ENCODE results near the gene MBTPS1.
"Not testable (repeated sequence)": the region's sequence is repeated elsewhere in the genome, so short reads cannot be mapped to it uniquely, and the experiment has no call there.

The MBTPS1 gene

GRCh38 chr16:84137769-84138357 lies 21.1 kb upstream of the MBTPS1 start:
- in situ Hi-C loops (cut with MboI; ENCODE audit: low sequenced_read_pairs): no loop called here

GRCh38 chr16:84137287-84137686 lies 20.5 kb upstream of the MBTPS1 start:
- in situ Hi-C loops (cut with MboI; ENCODE audit: low sequenced_read_pairs): no loop called here

DNA sequence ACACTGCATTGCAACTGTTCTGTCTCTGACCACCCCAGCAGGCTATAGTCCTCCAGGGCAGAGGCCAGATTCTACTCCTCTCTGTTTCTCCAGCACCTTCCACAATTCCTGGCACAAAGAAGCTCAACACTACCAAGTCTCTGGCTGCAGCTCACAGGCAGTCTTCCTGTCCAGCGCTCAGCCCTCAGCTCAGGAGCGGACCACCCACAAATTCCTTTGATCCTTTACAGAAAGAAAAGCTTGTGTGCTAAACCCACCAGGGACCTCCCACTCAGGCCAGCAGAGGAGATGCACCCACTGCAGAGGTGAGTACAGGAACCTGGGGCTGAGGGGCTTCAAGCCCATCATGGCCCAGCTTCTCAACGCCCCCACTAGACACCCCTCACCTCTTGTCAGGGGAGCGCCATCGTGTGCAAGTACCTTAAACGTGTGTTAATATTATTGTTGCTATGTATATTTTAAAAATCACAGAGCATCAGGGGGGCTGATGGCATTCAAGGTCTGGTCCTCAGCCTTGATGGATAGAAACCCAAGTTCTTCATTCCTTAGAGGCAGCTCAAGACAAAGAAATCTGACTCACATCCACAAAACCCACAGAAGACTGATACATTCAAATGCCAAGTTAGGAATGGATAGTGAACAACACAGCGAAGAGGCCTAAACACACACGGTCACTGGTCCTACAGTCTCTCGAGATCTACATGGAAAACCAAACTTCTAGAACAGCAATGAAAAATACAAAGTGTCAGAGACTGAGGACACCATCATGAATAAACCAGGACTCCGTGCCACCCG lies 19.8 kb upstream of the MBTPS1 start:
- in situ Hi-C loops (cut with MboI; ENCODE audit: low sequenced_read_pairs): no loop called here

GRCh38 chr16:84132527-84133285 lies 16.0 kb upstream of the MBTPS1 start:
- in situ Hi-C loops (cut with MboI; ENCODE audit: low sequenced_read_pairs): no loop called here

DNA sequence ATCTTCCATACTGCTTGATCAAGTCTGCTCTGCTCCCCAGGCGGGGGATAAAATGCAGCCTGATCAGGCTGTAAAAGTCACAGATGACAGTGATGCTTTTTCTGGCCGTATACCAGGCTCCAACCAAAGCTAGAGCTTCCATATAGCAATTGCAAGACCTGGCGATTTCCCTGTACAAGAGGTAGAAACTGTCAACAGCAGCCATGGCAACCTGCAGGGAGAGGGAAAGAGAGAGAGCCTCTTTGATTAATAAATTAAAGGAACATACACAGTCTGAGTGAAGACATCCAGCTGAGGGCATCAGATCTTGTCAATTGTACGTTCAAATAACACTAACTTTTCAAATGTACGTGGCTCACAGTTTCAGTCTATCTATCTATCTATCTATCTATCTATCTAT lies 14.4 kb upstream of the MBTPS1 start:
- in situ Hi-C loops (cut with MboI; ENCODE audit: low sequenced_read_pairs): no loop called here

DNA sequence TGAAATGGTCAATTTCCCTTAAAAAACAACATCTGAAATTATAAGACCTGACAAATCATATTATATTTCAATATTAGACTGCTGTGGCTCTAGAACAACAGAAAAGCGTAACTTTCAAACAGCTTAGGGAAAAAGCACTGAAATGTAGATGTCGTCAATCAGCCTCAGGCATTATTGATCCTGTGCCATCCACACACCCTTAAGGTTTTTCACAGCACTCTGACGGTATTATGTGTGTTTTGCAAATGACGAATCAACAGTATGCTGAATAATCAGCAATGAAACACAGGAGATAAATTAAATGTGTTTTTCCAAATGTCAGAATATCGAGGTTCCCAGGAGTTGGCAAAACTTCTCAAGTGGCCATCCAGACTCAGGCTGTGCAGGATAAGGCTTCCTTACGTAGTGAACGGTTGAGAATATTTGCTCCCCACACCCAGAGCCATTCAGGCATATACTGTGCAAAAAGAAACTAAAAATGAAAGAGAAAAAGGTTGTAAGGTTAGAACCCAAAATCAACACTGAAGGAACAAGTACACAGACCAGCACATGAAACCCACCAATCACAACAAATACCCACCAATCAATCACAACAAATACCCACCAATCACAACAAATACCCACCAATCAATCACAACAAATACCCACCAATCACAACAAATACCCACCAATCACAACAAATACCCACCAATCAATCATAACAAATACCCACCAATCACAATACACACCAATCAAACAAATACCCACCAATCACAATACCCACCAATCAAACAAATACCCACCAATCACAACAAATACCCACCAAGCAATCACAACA lies 7.7 kb upstream of the MBTPS1 start:
- in situ Hi-C loops (cut with MboI; ENCODE audit: low sequenced_read_pairs): no loop called here

- in situ Hi-C loops (cut with MboI; ENCODE audit: low sequenced_read_pairs): no loop called here
Observed at GRCh38 chr16:84121007-84121406, 4.3 kb upstream of the MBTPS1 start.

DNA sequence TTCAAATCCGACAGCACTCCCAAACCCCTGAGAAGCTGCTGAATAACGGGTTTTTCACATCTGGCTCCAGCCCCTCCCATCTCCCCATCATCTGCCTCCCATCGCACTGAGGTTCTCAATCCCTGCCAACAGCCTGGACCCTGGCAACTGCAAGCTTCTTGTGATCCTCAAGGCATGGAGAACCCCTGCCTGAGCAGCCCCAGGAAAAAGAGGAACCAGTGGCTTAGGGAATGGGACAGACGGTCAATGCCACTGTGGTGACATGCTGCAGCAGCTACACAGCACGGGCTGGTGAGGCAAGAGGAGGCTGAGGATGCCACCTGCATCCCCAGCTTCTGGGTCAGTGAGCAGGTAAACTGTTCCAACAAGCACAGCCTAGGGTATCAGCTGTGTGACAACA lies 3.3 kb upstream of the MBTPS1 start:
- in situ Hi-C loops (cut with MboI; ENCODE audit: low sequenced_read_pairs): no loop called here

DNA sequence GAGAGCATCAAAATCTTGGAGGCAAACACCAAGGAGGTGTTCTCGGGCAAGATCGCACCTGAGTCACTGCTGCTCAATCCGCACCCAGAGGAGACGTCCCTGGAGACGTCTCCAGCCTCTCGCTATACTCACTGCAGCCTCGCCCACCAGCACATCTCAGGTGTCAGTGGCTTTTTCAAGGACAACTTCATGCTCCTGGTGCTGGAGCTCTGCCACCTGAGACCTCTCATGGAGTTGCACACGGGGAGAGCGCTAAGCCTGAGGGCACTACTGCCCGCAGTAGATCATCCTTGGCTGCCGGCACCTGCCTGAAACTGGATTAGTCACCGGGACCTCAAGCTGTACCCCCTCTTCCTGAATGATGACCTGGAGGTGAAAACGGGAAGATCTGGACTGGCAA lies 2.6 kb upstream of the MBTPS1 start:
- in situ Hi-C loops (cut with MboI; ENCODE audit: low sequenced_read_pairs): no loop called here

GRCh38 chr16:84118315-84118714 lies 1.6 kb upstream of the MBTPS1 start:
- in situ Hi-C loops (cut with MboI; ENCODE audit: low sequenced_read_pairs): not testable (repeated sequence)

DNA sequence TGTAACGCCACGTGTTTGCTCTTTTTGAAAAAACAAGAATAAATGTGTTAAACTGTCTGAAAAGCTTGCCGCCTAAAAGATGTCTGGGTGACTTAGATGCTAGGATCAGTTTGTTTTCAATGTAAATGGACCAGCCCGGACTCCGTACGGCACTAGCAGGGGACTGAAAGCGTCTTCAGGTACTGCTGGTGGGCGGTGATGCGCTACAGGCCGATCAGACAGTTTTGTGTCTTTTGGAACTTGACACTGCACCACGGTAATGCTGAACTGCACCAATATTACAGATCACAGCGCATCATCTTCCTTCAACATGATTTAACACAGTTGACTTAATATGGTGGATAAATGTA lies 727 bp upstream of the MBTPS1 start:
- in situ Hi-C loops (cut with MboI; ENCODE audit: low sequenced_read_pairs): no loop called here

DNA sequence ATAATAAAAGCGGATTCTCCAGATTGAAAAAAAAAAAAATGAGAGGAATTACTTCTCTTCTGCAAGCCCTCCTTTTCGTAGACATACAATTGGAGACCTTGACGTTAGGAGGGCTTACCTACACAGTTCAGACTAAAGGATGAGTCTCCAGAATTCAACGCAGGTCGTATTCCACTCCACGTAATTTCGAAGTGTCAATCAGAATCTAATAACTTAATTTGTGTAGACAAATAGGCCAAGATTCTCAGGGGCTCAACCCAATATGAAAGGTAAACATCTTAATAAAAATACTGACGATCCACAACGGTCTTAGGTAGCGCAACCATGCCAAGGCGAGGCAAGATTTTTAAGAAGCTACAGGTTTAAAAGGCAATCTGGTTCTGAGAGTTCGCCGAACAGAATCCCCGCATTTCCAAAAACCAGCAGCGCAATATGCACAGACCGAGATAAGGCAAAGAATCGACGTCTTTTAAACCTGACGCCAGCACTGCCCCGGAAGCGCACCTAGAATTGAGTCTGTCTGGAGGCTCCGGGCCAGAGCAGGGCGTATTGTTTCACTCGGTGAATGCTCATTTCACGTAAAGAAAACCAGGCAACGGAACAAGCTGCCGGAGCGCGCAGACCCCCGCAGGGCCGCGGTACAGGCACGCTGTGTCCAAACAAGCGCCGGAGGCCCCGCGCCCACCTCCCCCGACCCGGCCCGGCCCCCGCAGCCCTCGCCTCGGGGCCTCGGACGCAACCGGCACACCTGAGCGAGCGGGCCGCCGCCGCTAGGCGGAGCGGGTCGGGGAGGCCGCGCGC lies 623 bp downstream of the MBTPS1 start:
- in situ Hi-C loops (cut with MboI; ENCODE audit: low sequenced_read_pairs): no loop called here

GRCh38 chr16:84111949-84112348 lies 4.8 kb downstream of the MBTPS1 start:
- in situ Hi-C loops (cut with MboI; ENCODE audit: low sequenced_read_pairs): not testable (repeated sequence)

DNA sequence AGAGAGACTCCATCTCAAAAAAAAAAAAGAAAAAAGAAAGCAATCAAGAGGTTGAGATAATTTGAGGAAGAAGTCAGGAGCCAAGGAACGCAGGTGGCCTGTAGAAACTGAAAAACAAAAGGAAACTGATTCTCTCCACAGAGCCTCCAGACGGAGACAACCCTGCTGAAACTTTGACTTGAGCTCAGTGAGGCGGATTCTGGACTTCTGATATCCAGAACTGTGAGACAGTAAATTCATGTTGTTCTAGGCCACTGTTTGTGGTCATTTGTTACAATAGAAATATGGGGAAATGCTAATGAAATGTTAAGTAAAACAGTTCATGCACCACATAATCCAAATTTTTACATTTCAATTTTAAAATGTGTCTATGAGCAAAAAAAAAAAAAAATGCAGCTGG lies 5.2 kb downstream of the MBTPS1 start:
- in situ Hi-C loops (cut with MboI; ENCODE audit: low sequenced_read_pairs): no loop called here

GRCh38 chr16:84110527-84110926 lies 6.2 kb downstream of the MBTPS1 start:
- in situ Hi-C loops (cut with MboI; ENCODE audit: low sequenced_read_pairs): no loop called here

DNA sequence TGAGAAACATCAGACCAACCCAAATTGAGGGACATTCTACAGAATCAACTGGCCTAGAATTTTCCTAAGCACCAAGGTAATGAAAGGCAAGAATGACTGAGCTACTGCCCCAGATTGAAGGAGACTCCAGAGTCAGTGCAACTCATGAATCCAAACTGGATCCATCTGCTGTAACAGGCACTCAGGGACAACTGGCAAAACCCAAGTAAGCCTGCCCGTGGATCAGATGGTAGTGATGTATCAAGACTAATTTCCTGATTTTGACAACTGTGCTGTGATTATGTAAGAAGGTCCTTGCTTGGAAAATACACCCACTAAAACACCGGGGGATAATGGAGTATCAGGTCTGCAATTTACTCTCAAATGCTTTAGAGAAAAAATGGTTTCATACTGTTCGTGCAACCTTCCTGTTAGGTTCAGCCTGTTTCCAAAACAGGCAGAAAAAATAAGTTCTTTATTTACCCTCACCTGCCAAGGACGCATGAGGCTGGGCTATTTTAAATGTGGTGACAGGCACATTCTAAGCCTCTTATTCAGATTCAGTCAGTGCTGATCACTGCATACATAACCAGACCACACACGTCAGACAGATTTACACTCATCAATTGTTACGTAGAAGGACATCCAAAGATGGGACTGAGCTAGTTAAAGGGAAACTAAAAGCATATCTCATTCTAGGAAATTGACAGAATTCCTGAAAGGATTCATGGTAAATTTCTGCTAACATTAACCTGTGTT lies 7.0 kb downstream of the MBTPS1 start:
- in situ Hi-C loops (cut with MboI; ENCODE audit: low sequenced_read_pairs): no loop called here

- in situ Hi-C loops (cut with MboI; ENCODE audit: low sequenced_read_pairs): no loop called here
Observed at GRCh38 chr16:84107921-84108320, 8.8 kb downstream of the MBTPS1 start.

GRCh38 chr16:84105948-84106740 lies 10.6 kb downstream of the MBTPS1 start:
- in situ Hi-C loops (cut with MboI; ENCODE audit: low sequenced_read_pairs): no loop called here

DNA sequence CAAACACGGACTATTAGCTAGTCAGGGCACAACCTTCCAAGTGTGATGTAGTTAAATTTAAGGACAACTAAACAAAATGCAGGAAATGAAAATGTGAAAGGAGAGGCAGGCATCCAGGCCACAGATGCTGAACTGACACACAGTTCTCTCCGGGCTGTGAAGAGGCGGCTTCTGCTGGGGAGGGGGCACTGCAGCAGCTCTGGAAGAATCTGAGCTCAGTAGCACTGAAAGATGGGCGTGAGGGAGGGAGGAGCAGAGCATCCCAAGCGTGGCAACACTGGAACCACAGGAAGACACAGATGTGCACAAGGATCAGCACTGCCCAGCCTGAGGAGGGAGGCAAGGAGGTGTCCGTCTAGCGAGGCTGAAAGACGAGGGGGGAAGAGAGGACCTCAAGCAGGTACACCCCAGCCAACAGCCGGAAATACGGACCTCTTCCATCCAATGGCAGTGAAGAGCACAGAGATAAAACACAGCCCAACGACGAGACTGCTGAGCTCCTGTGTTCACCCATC lies 11.4 kb downstream of the MBTPS1 start:
- in situ Hi-C loops (cut with MboI; ENCODE audit: low sequenced_read_pairs): no loop called here
